Sigmoid colon (tissue), 4 donors: ENCODE data around the gene SIX4.

Experiments used
- EP300 ChIP-seq, 4 donors: sonication (generic); formaldehyde crosslinking; IDR thresholded peaks; one replicate each; pipeline ENCODE4 v1.6.1; 2017; ENCODE audit warnings: antibody characterized with exemption in 4 of 4
- POLR2A ChIP-seq, 2 donors: fragments of 450-650 bp; IDR thresholded peaks; one replicate each; pipeline ENCODE4 v1.6.1; 2016; ENCODE audit warnings: antibody characterized with exemption in 2 of 2, mild to moderate bottlenecking in 2 of 2, moderate library complexity in 2 of 2
- POLR2AphosphoS5 ChIP-seq, 4 donors: sonication (generic); formaldehyde crosslinking; IDR thresholded peaks; one replicate each; pipeline ENCODE4 v1.6.1; 2017; ENCODE audit warnings: antibody characterized with exemption in 4 of 4
- TF ChIP-seq, protein P1 (sequence below), 4 experiments: fragments of 450-650 bp in 3 of 4; fragments of 200-600 bp in 1 of 4; IDR thresholded peaks; one replicate each; pipeline ENCODE4 v1.5.1; 2016 to 2019; ENCODE audit warnings: antibody characterized with exemption in 4 of 4, mild to moderate bottlenecking in 3 of 4, moderate library complexity in 2 of 4

DNA sequence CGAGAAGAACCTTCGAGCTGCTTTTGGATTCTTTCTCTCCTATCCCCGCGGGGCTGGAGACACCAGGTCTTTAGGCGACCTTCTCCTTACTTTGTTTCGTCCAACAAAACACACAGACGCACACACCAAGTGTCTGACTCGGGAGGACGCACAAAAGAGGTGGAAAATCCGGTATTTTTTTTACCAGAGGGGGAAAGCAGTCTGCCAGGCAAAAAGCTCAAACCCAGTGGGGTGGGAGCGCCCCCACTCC, 2.1 kb downstream of the SIX4 start:
- TF ChIP-seq, protein P1, sequence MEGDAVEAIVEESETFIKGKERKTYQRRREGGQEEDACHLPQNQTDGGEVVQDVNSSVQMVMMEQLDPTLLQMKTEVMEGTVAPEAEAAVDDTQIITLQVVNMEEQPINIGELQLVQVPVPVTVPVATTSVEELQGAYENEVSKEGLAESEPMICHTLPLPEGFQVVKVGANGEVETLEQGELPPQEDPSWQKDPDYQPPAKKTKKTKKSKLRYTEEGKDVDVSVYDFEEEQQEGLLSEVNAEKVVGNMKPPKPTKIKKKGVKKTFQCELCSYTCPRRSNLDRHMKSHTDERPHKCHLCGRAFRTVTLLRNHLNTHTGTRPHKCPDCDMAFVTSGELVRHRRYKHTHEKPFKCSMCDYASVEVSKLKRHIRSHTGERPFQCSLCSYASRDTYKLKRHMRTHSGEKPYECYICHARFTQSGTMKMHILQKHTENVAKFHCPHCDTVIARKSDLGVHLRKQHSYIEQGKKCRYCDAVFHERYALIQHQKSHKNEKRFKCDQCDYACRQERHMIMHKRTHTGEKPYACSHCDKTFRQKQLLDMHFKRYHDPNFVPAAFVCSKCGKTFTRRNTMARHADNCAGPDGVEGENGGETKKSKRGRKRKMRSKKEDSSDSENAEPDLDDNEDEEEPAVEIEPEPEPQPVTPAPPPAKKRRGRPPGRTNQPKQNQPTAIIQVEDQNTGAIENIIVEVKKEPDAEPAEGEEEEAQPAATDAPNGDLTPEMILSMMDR (IDR thresholded peaks at IDR 0.05) = no peak
- TF ChIP-seq POLR2A (IDR thresholded peaks at IDR 0.05) (no peak), EP300 (IDR thresholded peaks at IDR 0.05) (no peak), POLR2AphosphoS5 (IDR thresholded peaks at IDR 0.05) (no peak)
